SK-N-MC (cell line): ENCODE data around the gene RPAIN.

Experiments used
- EZH2 ChIP-seq: fragments of 200-600 bp; sonication (generic); IDR thresholded peaks from one replicate; pipeline ENCODE4 v1.6.1; 2017; ENCODE audit warnings: antibody characterized with exemption
- POLR2AphosphoS5 ChIP-seq: IDR thresholded peaks from 2 replicates; pipeline ENCODE4 v1.6.1; 2012; ENCODE audit warnings: mild to moderate bottlenecking, low read depth, low read length, borderline replicate concordance

DNA sequence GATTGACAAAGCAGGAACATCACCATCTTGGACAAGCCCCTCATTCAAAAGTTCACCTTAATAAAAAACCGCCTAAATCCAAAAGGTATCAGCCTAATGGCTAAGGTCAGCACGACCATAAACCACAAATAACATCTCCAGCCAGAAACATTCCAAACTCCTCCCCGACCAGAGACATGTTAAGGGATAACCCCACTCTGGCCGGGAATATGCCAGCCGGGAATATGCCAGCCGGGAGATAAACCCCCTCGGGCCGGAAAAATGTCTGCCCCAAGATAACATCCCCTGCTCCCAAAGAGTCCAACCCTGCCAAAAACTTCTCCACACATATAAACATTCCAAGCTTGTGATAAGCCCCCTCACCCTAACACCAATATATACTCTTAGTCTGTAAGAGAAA is 47.4 kb downstream of the RPAIN start:
- TF ChIP-seq EZH2 (no peak), POLR2AphosphoS5 (no peak)
